ENCODE measurements around the gene MLYCD.

Gene MLYCD

GRCh38 chr16:83972256-83973008, 73.5 kb downstream of the MLYCD start:
- ATAC-seq = no peak

- no peak for ATAC-seq
Observed at GRCh38 chr16:83973077-83973476, 74.2 kb downstream of the MLYCD start.

- no peak for ATAC-seq
Observed at GRCh38 chr16:83973581-83974385, 74.9 kb downstream of the MLYCD start.

GRCh38 chr16:83974475-83974874, 75.6 kb downstream of the MLYCD start:
- ATAC-seq = no peak

- no peak for ATAC-seq
Observed at GRCh38 chr16:83975590-83976260, 76.8 kb downstream of the MLYCD start.
